Smooth muscle cell (in vitro differentiated cells): ENCODE measurements around the gene DEPDC5. TPM values are rescaled to one million over a fixed set of nuclear protein-coding genes. Genes with fewer than 3 reads are reported as not detected.
"Not testable (repeated sequence)": the region's sequence is repeated elsewhere in the genome, so short reads cannot be mapped to it uniquely, and the experiment has no call there.

Experiments used
- DNase-seq: peaks from one replicate; lab custom pipeline; 2025; ENCODE audit not compliant: unreplicated experiment; lab: John Stamatoyannopoulos, UW
- H2AFZ ChIP-seq: fragments of 200-600 bp; sonication (generic); 2 replicates; pipeline ENCODE4 v1.6.0; 2016; ENCODE audit warnings: antibody characterized with exemption, low read depth, mild to moderate bottlenecking
- H3F3A ChIP-seq: fragments of 200-600 bp; sonication (generic); 2 replicates; pipeline ENCODE4 v1.6.0; 2017; ENCODE audit warnings: antibody characterized with exemption, low read depth
- H3K27ac ChIP-seq: fragments of 200-600 bp; sonication (generic); 2 replicates; pipeline ENCODE4 v1.5.1; 2016; ENCODE audit warnings: low read depth, mild to moderate bottlenecking
- H3K27me3 ChIP-seq: fragments of 200-600 bp; sonication (generic); 2 replicates; pipeline ENCODE4 v1.6.1; 2016; ENCODE audit warnings: low read depth, mild to moderate bottlenecking
- H3K36me3 ChIP-seq: fragments of 200-600 bp; sonication (generic); 2 replicates; pipeline ENCODE4 v1.5.1; 2016; ENCODE audit warnings: low read depth
- H3K4me1 ChIP-seq: fragments of 200-600 bp; sonication (generic); 2 replicates; pipeline ENCODE4 v1.5.1; 2016; ENCODE audit warnings: low read depth
- H3K4me2 ChIP-seq: fragments of 200-600 bp; sonication (generic); 2 replicates; pipeline ENCODE4 v1.6.0; 2016; ENCODE audit warnings: mild to moderate bottlenecking
- H3K4me3 ChIP-seq: fragments of 200-600 bp; sonication (generic); 2 replicates; pipeline ENCODE4 v1.5.1; 2016; ENCODE audit warnings: mild to moderate bottlenecking
- H3K79me2 ChIP-seq: fragments of 200-600 bp; sonication (generic); 2 replicates; pipeline ENCODE4 v1.6.0; 2016; ENCODE audit warnings: low read depth, mild to moderate bottlenecking
- H3K9ac ChIP-seq: fragments of 200-600 bp; sonication (generic); 2 replicates; pipeline ENCODE4 v1.6.0; 2016; ENCODE audit warnings: low read depth
- H3K9me3 ChIP-seq: fragments of 200-600 bp; sonication (generic); replicated peaks from 2 replicates; pipeline ENCODE4 v1.5.1; 2016; ENCODE audit warnings: low read depth
- H4K20me1 ChIP-seq: fragments of 200-600 bp; sonication (generic); 2 replicates; pipeline ENCODE4 v1.6.0; 2016; ENCODE audit warnings: low read depth
- WGBS: methylation state at CpG from one replicate; pipeline ENCODE4 v1.1.7; 2016; ENCODE audit warnings: low lambda C conversion rate; 5-methylcytosine and 5-hydroxymethylcytosine counted together
- polyA plus RNA-seq: library from polyadenylated mRNA; unstranded; fragments of >200 nt; fragmentation: Nextera tagmentation; extraction: Ambion mirVana; gene quantifications from 2 replicates; pipeline ENCODE4 v1.2.1, GENCODE V29; 2016
- total RNA-seq: library from RNA; depleted of rRNA; stranded (reverse); fragments of >200 nt; gene quantifications from 2 replicates; pipeline ENCODE4 v1.2.3, GENCODE V29; 2014
- TF ChIP-seq, protein P1 (sequence below): fragments of 200-600 bp; sonication (generic); IDR thresholded peaks from 2 replicates; pipeline ENCODE4 v1.5.1; 2017; ENCODE audit warnings: borderline replicate concordance, mild to moderate bottlenecking, antibody characterized with exemption; ENCODE audit not compliant: insufficient read depth, poor library complexity, severe bottlenecking

Gene DEPDC5
- total and polyA plus RNA-seq, 2 experiments from 2014 or later: 8.5 to 11.6 TPM

DNA sequence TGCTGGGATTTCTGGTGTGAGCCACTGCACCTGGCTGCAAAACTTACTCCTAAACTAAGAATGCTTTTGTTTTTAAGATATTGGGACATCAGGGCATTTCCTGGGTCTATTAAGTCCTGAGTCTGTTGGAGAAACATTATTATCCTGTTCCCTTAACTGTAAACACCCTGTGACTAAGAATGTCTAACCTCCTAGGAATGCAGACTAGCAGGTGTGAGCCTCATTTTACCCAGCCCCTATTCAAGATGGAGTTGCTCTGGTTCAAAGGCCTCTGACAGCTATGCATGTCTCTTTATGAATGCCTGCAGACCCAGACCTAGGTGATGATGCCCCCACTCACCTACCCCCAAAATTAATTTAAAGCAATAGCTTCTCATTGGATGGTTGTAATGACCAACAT lies 46.2 kb downstream of the DEPDC5 start:
- no peak for DNase-seq
- peak overlapping the region; percentile 57 for H3K27ac ChIP-seq
- H3K27me3 ChIP-seq: no peaks in the 10 kb centered on the region

DNA sequence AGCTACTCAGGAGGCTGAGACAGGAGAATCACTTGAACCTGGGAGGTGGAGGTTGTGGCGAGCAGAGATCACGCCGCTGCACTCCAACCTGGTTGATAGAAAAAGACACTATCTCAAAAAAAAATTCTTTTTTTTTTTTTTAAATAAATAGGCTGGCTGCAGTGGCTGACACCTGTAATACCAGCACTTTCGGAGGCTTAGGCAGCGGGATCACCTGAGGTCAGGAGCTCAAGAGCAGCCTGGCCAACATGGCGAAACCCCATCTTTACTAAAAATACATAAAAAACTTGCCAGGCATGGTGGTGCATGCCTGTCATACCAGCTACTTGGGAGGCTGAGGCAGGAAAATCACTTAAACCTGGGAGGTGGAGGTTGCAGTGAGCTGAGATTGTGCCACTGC lies 47.0 kb downstream of the DEPDC5 start:
- WGBS: 96% methylated on average over 6 of the region's 6 CpGs
- H3K4me2 ChIP-seq, H3K9me3 ChIP-seq, H3K27me3 ChIP-seq, H2AFZ ChIP-seq, DNase-seq, H4K20me1 ChIP-seq, H3K9ac ChIP-seq, H3K4me1 ChIP-seq, H3K79me2 ChIP-seq, H3F3A ChIP-seq, H3K4me3 ChIP-seq: not testable (repeated sequence)
- H3K27ac ChIP-seq: peak overlapping the region; percentile 57
- peaks cover 16% of the 10 kb centered on the region for H3K36me3 ChIP-seq

More for the DNA sequence above, 46.2 kb downstream of the DEPDC5 start:
- Histone ChIP-seq H3F3A (no peaks in the 10 kb centered on the region), H3K36me3 (peaks cover 11% of the 10 kb centered on the region), H3K4me3 (no peak overlapping the region), H3K79me2 (no peaks in the 10 kb centered on the region), H3K9ac (no peak overlapping the region), H2AFZ (no peak overlapping the region), H4K20me1 (no peaks in the 10 kb centered on the region), H3K4me2 (no peak overlapping the region), H3K4me1 (no peaks in the 10 kb centered on the region), H3K9me3 (no peaks in the 10 kb centered on the region)
- TF ChIP-seq, protein P1, sequence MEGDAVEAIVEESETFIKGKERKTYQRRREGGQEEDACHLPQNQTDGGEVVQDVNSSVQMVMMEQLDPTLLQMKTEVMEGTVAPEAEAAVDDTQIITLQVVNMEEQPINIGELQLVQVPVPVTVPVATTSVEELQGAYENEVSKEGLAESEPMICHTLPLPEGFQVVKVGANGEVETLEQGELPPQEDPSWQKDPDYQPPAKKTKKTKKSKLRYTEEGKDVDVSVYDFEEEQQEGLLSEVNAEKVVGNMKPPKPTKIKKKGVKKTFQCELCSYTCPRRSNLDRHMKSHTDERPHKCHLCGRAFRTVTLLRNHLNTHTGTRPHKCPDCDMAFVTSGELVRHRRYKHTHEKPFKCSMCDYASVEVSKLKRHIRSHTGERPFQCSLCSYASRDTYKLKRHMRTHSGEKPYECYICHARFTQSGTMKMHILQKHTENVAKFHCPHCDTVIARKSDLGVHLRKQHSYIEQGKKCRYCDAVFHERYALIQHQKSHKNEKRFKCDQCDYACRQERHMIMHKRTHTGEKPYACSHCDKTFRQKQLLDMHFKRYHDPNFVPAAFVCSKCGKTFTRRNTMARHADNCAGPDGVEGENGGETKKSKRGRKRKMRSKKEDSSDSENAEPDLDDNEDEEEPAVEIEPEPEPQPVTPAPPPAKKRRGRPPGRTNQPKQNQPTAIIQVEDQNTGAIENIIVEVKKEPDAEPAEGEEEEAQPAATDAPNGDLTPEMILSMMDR: no peak

DNA sequence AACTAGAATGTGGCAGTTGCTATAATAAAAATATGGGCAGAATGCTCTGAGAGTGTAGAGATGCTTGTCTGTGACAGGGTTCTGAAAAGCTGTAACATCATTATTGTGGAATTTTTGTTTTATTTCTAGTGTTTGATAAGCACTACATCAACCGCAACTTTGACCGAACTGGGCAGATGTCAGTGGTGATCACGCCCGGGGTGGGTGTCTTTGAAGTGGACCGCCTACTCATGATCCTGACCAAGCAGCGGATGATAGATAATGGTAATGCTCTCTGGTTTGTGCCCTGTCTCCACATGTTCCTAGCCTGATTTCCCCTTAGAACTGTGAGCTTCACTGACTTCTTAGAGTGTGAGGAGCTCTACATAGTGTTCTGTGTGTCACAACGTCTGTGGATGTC lies 48.8 kb downstream of the DEPDC5 start:
- Histone ChIP-seq H3F3A (no peaks in the 10 kb centered on the region), H3K4me2 (no peak overlapping the region), H3K9ac (no peak overlapping the region), H3K4me1 (no peaks in the 10 kb centered on the region), H3K79me2 (no peaks in the 10 kb centered on the region), H3K27me3 (no peaks in the 10 kb centered on the region), H3K9me3 (no peaks in the 10 kb centered on the region), H3K36me3 (peaks cover 23% of the 10 kb centered on the region), H3K27ac (no peak overlapping the region), H4K20me1 (no peaks in the 10 kb centered on the region), H2AFZ (no peak overlapping the region), H3K4me3 (no peak overlapping the region)
- no peak for DNase-seq
- TF ChIP-seq, protein P1: no peak
- 92% methylated on average over 7 of the region's 7 CpGs for WGBS

DNA sequence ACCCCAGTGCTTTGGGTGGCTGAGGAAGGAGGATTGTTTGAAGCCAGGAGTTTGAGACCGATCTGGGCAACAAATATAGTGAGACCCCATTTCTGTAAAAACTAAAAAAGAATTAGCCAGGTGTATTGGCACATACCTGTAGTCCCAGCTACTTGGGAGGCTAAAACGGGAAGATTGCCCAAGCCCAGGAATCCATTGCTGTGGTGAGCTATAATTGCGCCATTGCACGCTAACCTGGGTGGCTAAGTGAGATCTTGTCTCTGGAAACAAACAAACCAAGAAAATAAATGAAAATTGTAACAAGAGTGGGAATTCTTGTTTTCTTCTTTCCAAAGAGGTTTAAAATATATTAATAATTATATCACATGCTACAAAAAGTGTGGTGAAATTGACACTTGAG lies 52.9 kb downstream of the DEPDC5 start:
- no peaks in the 10 kb centered on the region for H3K27me3 ChIP-seq
- H3K27ac ChIP-seq: no peak overlapping the region
- 98% methylated on average over 4 of the region's 4 CpGs for WGBS
- no peak overlapping the region for H3K9ac ChIP-seq
- H3K4me1 ChIP-seq: no peaks in the 10 kb centered on the region
- no peak overlapping the region for H3K4me2 ChIP-seq
- no peak for DNase-seq
- H3K9me3 ChIP-seq: no peaks in the 10 kb centered on the region
- H3K36me3 ChIP-seq: peaks cover 32% of the 10 kb centered on the region
- no peak overlapping the region for H3K4me3 ChIP-seq
- no peak overlapping the region for H2AFZ ChIP-seq
- no peaks in the 10 kb centered on the region for H3K79me2 ChIP-seq
- H4K20me1 ChIP-seq: no peaks in the 10 kb centered on the region
- TF ChIP-seq, protein P1: no peak
- H3F3A ChIP-seq: no peaks in the 10 kb centered on the region
